NCI-H2227 (cell line): ENCODE measurements around the gene ZNF460.
"Not testable (repeated sequence)": the region's sequence is repeated elsewhere in the genome, so short reads cannot be mapped to it uniquely, and the experiment has no call there.

Experiments
- DNase-seq: peaks from one replicate; lab custom pipeline; 2025; ENCODE audit not compliant: unreplicated experiment; lab: John Stamatoyannopoulos, UW

Gene ZNF460

GRCh38 chr19:57280165-57280961 lies at the start of gene ZNF460:
Gene ZNF460 (plus strand): TSS chr19:57280485. CDS start chr19:57280807, 322 bp downstream.
- peak; percentile 100 for DNase-seq

GRCh38 chr19:57231686-57232085 lies 48.6 kb upstream of the ZNF460 start:
- DNase-seq: no peak

- DNase-seq: no peak
Measured at GRCh38 chr19:57233207-57233606, 47.1 kb upstream of the ZNF460 start.

GRCh38 chr19:57239982-57240310 lies 40.3 kb upstream of the ZNF460 start:
- DNase-seq: peak; percentile 71

DNA sequence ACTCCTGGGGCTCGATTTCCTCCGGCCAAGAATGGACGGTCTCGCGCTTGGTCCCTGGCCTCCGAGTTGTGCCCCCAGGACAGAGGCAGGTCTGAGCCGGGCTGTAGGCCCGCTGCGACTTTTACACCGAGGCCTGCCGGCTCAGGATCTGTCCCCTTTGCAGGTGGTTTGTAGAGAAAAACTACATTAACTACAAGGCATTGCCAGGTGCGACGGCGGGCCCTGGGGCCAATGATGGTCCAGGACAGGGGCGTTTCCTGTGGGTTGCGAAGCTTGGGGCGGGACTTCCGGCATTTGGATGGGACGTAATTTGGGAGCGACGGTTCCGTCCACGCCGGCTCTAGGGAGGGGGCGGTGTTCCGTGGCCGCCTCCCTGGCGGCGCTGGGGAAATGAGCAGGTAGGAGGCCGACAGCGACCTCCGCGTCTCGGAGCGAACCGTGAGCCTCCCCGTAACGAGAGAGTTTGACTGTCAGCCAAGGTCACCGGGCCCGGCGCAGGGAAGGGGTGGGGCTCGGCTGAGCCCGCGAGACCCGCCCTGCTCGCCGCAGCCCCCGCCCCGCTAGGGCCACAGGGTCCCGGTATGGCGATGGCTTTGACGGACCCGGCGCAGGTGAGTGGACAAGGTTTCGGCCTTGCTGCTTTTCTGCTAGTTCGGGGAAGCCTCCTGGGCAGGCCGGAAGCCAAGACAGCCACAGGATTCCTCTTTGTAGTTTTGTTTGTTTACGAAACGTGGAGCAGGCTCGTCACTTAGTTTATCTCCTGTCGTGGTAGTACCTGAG lies 39.8 kb upstream of the ZNF460 start, which contains the start of gene ZNF805:
TSS of gene ZNF805 (plus strand) at position 322 of the 780 bp plus-strand sequence. CDS start at position 582, 260 bp downstream.
- DNase-seq: peak; percentile 100

GRCh38 chr19:57241176-57241575 lies 39.1 kb upstream of the ZNF460 start:
- DNase-seq: peak; percentile 46

- DNase-seq: no peak
Measured at GRCh38 chr19:57242821-57243220, 37.5 kb upstream of the ZNF460 start.

DNA sequence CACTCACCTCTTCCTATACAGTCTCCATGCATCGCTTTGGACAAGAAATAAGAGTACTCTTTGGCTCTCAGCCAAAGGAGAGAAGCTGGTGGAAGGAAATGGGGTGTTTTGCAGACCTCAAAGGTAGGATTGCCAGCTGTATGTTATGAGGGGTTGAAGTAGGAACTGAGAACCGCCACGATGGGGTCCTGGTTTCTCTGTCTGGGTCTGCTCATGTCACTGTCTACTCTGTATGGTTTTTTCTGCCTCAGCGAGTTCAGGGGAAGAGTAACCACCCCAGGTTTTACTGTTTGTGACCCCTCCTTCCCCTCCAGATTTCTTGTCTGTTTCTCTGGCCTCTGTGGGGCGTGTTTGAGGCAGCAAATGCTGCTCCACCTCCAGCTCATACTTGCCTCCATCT lies 35.8 kb upstream of the ZNF460 start:
- no peak for DNase-seq

- DNase-seq: no peak
Measured at GRCh38 chr19:57245066-57245465, 35.2 kb upstream of the ZNF460 start.

DNA sequence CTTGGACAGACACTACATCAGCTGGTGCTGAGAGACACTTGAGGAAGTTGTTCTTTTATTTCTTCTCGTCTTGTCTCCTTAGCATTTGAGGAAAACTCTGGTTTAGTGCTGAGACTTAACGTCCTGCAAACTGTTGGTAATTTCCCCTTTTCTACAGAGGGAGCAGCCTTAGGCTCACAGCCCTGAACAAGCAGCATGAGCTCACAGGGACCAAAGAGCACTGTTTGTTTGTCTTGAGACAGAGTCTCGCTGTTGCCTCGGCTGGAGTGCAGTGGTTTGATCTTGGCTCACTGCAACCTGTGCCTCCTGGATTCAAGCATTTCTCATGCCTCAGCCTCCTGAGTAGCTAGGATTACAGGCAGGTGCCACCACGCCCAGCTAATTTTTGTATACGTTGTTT lies 34.3 kb upstream of the ZNF460 start:
- no peak for DNase-seq

DNA sequence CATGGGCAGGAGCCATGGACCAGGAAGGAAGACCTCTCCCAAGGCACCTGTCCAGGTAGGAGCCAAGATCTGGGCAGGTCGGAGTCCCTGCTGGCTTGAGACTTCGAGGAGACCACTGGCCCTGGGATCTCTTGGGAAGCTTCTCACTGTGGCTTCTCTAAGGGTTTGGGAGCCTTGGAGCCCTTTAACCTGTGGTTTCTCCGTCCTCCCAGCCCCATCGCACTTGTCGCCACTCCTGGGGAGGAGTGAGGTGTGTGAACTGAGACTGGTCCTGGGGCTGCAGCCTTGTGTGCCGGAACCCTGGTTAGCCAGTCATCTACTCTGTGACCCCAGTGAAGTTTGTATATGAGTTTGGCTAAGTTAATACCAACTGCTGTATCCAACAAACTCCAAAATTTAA lies 31.6 kb upstream of the ZNF460 start:
- no peak for DNase-seq

- no peak for DNase-seq
Measured at GRCh38 chr19:57249329-57249728, 31.0 kb upstream of the ZNF460 start.

GRCh38 chr19:57253767-57254166 lies 26.5 kb upstream of the ZNF460 start:
- not testable (repeated sequence) for DNase-seq

DNA sequence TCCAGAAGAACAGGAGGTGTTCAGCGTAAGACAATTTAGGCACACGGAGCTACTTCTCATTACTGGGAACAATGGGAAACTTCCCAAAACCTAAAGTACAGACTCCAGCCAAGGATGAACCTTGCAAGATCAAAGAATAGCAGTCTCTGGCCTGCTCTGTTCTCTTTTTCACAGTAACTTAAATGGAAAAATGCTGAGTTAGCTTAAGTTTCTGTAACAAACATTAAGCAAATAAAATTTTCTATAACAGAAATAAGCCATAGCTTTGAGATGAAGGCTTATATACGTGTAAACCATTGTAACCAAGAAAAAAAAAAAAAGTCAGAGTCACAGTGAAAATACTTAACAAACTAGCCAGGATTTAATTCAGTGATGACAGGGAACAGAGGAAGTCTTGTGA lies 18.2 kb upstream of the ZNF460 start:
- no peak for DNase-seq

- no peak for DNase-seq
Measured at GRCh38 chr19:57263244-57263741, 17.0 kb upstream of the ZNF460 start.

DNA sequence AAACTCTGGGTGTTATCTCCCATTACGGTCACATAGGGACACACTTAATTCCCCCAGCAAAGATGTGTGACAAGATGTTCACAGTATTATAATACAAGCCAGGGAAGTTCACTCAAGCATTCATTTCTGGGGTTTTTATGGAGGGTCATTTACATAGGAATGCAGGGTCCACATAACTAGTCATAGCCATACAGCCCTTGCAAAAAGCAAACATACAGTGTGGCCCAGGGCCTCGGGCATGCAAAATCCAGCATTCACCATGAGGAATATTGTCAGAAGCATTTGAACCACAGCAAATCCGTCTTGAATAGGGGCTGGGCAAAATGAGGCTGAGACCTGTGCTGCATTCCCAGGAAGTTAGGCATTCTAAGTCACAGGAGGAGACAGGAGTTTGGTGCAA lies 13.0 kb upstream of the ZNF460 start:
- DNase-seq: no peak

GRCh38 chr19:57269515-57270250 lies 10.6 kb upstream of the ZNF460 start:
- DNase-seq: no peak

GRCh38 chr19:57271280-57271679 lies 9.0 kb upstream of the ZNF460 start:
- no peak for DNase-seq

DNA sequence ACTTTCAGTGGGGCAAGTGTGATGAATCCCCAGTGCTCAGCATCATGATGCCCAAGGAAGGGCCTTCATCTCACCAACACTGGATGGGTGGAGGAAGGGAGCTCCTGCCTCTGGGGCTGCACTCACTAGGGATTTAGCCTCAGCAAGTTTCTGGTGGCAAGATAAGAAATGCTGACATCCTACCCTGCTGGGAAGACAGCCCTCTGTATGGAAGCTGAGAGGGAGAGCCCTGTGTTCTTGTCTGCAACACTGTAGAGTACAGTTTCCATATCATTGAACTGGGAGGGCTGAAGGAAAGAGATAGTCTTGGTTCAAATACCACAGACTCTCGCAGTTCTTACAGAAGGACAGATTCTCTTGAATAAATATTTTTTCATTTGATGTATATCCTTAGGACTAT lies 7.3 kb upstream of the ZNF460 start:
- DNase-seq: no peak

GRCh38 chr19:57276430-57276829 lies 3.9 kb upstream of the ZNF460 start:
- no peak for DNase-seq

DNA sequence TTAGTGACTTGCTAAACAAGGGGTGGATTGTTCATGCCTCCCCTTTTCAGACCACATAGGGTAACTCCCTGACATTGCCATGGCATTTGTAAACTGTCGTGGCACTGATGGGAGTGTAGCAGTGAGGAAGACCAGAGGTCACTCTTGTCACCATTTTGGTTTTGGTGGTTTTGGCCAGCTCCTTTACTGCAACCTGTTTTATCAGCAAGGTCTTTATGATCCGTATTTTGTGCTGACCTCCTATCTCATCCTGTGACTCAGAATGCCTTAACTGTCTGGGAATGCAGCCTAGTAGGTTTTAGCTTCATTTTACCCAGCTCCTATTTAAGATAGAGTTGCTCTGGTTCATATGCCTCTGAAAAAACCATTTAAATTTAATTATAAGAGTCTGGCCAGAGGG lies 1.8 kb upstream of the ZNF460 start:
- DNase-seq: not testable (repeated sequence)
